ENCODE data around the gene MUC4.
"Not testable (repeated sequence)": the region's sequence is repeated elsewhere in the genome, so short reads cannot be mapped to it uniquely, and the experiment has no call there.

MUC4 gene

GRCh38 chr3:195784031-195784430 lies 27.7 kb downstream of the MUC4 start:
- not testable (repeated sequence) for H3K79me2 ChIP-seq (ENCODE audit: insufficient read depth, low read length); H3K27ac ChIP-seq (ENCODE audit: low read length); DNase-seq; H2AFZ ChIP-seq (ENCODE audit: low read depth, low read length); ATAC-seq (ENCODE audit: insufficient read depth, low read depth); H3K36me3 ChIP-seq (ENCODE audit: insufficient read depth, low read length); H4K20me1 ChIP-seq (ENCODE audit: insufficient read depth, low read length); H3K27me3 ChIP-seq (ENCODE audit: insufficient read depth, low read length, poor library complexity); H3K4me2 ChIP-seq (ENCODE audit: insufficient read depth, low read length); H3K9me3 ChIP-seq (ENCODE audit: insufficient read depth, low read length, severe bottlenecking); H3K9ac ChIP-seq (ENCODE audit: low read depth, low read length); H3K4me1 ChIP-seq (ENCODE audit: insufficient read depth, low read length); H3K4me3 ChIP-seq (ENCODE audit: low read depth in 1 of 2, low read length in 2 of 2)

GRCh38 chr3:195781236-195781635 lies 30.5 kb downstream of the MUC4 start:
- H3K36me3 ChIP-seq (ENCODE audit: insufficient read depth, low read length); H3K9ac ChIP-seq (ENCODE audit: low read depth, low read length); ATAC-seq (ENCODE audit: insufficient read depth, low read depth); H3K4me3 ChIP-seq (ENCODE audit: low read depth in 1 of 2, low read length in 2 of 2); H4K20me1 ChIP-seq (ENCODE audit: insufficient read depth, low read length); H3K4me2 ChIP-seq (ENCODE audit: insufficient read depth, low read length); H3K79me2 ChIP-seq (ENCODE audit: insufficient read depth, low read length); H2AFZ ChIP-seq (ENCODE audit: low read depth, low read length); H3K9me3 ChIP-seq (ENCODE audit: insufficient read depth, low read length, severe bottlenecking); H3K27ac ChIP-seq (ENCODE audit: low read length); DNase-seq; H3K4me1 ChIP-seq (ENCODE audit: insufficient read depth, low read length); H3K27me3 ChIP-seq (ENCODE audit: insufficient read depth, low read length, poor library complexity): not testable (repeated sequence)

GRCh38 chr3:195777975-195778374 lies 33.8 kb downstream of the MUC4 start:
- Histone ChIP-seq H3K4me1 (ENCODE audit: insufficient read depth, low read length) (no peaks in the 10 kb centered on the region), H4K20me1 (ENCODE audit: insufficient read depth, low read length) (no peaks in the 10 kb centered on the region)

GRCh38 chr3:195774917-195775316 lies 36.8 kb downstream of the MUC4 start:
- Histone ChIP-seq H2AFZ (ENCODE audit: low read depth, low read length) (no peak overlapping the region), H4K20me1 (ENCODE audit: insufficient read depth, low read length) (no peaks in the 10 kb centered on the region), H3K79me2 (ENCODE audit: insufficient read depth, low read length) (no peaks in the 10 kb centered on the region), H3K27ac (ENCODE audit: low read length) (no peak overlapping the region), H3K36me3 (ENCODE audit: insufficient read depth, low read length) (no peaks in the 10 kb centered on the region), H3K9ac (ENCODE audit: low read depth, low read length) (no peak overlapping the region), H3K27me3 (ENCODE audit: insufficient read depth, low read length, poor library complexity) (no peaks in the 10 kb centered on the region), H3K4me3 (ENCODE audit: low read depth in 1 of 2, low read length in 2 of 2) (no peak overlapping the region), H3K4me1 (ENCODE audit: insufficient read depth, low read length) (no peaks in the 10 kb centered on the region), H3K9me3 (ENCODE audit: insufficient read depth, low read length, severe bottlenecking) (no peaks in the 10 kb centered on the region), H3K4me2 (ENCODE audit: insufficient read depth, low read length) (no peak overlapping the region)
- ATAC-seq (ENCODE audit: insufficient read depth, low read depth) = peak; percentile 71; the same call in 2 of the 3 replicates
- TF ChIP-seq CTCF (IDR thresholded peaks at IDR 0.05; ENCODE audit: borderline replicate concordance, extremely low read depth, low read length, poor library complexity, severe bottlenecking) (peak; percentile 63), EZH2 (IDR thresholded peaks at IDR 0.05; ENCODE audit: borderline replicate concordance, low read depth, low read length, severe bottlenecking) (no peak)
- peak; percentile 53 for DNase-seq

More at GRCh38 chr3:195777975-195778374, 33.8 kb downstream of the MUC4 start:
- H3K4me3 ChIP-seq (ENCODE audit: low read depth in 1 of 2, low read length in 2 of 2) = no peak overlapping the region
- no peaks in the 10 kb centered on the region for H3K79me2 ChIP-seq (ENCODE audit: insufficient read depth, low read length)
- no peak for DNase-seq
- H2AFZ ChIP-seq (ENCODE audit: low read depth, low read length) = no peak overlapping the region
- no peak overlapping the region for H3K9ac ChIP-seq (ENCODE audit: low read depth, low read length)
- no peak for ATAC-seq (ENCODE audit: insufficient read depth, low read depth)
- TF ChIP-seq EZH2 (IDR thresholded peaks at IDR 0.05; ENCODE audit: borderline replicate concordance, low read depth, low read length, severe bottlenecking) = no peak
- no peak for TF ChIP-seq CTCF (IDR thresholded peaks at IDR 0.05; ENCODE audit: borderline replicate concordance, extremely low read depth, low read length, poor library complexity, severe bottlenecking)
- no peak overlapping the region for H3K27ac ChIP-seq (ENCODE audit: low read length)
- H3K36me3 ChIP-seq (ENCODE audit: insufficient read depth, low read length) = no peaks in the 10 kb centered on the region
- H3K27me3 ChIP-seq (ENCODE audit: insufficient read depth, low read length, poor library complexity) = no peaks in the 10 kb centered on the region
- no peaks in the 10 kb centered on the region for H3K9me3 ChIP-seq (ENCODE audit: insufficient read depth, low read length, severe bottlenecking)
- H3K4me2 ChIP-seq (ENCODE audit: insufficient read depth, low read length) = no peak overlapping the region

Data from DND-41 (cell line).